Measurements from ENCODE around the gene RIC3.

The RIC3 gene

GRCh38 chr11:8105666-8106065 is 63.2 kb downstream of the RIC3 start:
- DNase-seq (ENCODE audit: extremely low read depth in 1 of 2, low read depth in 1 of 2): no peak

- no peak for DNase-seq (ENCODE audit: extremely low read depth in 1 of 2, low read depth in 1 of 2)
Observed at GRCh38 chr11:8105133-8105532, 63.7 kb downstream of the RIC3 start.

GRCh38 chr11:8103909-8104308 is 64.9 kb downstream of the RIC3 start:
- no peak for DNase-seq (ENCODE audit: extremely low read depth in 1 of 2, low read depth in 1 of 2)

- no peak for DNase-seq (ENCODE audit: extremely low read depth in 1 of 2, low read depth in 1 of 2)
Observed at GRCh38 chr11:8102965-8103364, 65.9 kb downstream of the RIC3 start.

- DNase-seq (ENCODE audit: extremely low read depth in 1 of 2, low read depth in 1 of 2): no peak
Observed at GRCh38 chr11:8102296-8102915, 66.4 kb downstream of the RIC3 start.

- no peak for DNase-seq (ENCODE audit: extremely low read depth in 1 of 2, low read depth in 1 of 2)
Observed at GRCh38 chr11:8101421-8101820, 67.4 kb downstream of the RIC3 start.

GRCh38 chr11:8100605-8101004 is 68.2 kb downstream of the RIC3 start:
- no peak for DNase-seq (ENCODE audit: extremely low read depth in 1 of 2, low read depth in 1 of 2)

GRCh38 chr11:8100158-8100557 is 68.7 kb downstream of the RIC3 start:
- no peak for DNase-seq (ENCODE audit: extremely low read depth in 1 of 2, low read depth in 1 of 2)

GRCh38 chr11:8099291-8099899 is 69.4 kb downstream of the RIC3 start:
- peak; percentile 32 to 57 for DNase-seq (ENCODE audit: extremely low read depth in 1 of 2, low read depth in 1 of 2)

GRCh38 chr11:8098879-8099278 is 69.9 kb downstream of the RIC3 start:
- DNase-seq (ENCODE audit: extremely low read depth in 1 of 2, low read depth in 1 of 2): no peak

GRCh38 chr11:8098361-8098760 is 70.5 kb downstream of the RIC3 start:
- no peak for DNase-seq (ENCODE audit: extremely low read depth in 1 of 2, low read depth in 1 of 2)

- DNase-seq (ENCODE audit: extremely low read depth in 1 of 2, low read depth in 1 of 2): no peak
Observed at GRCh38 chr11:8097926-8098325, 70.9 kb downstream of the RIC3 start.

GRCh38 chr11:8097468-8097867 is 71.4 kb downstream of the RIC3 start:
- DNase-seq (ENCODE audit: extremely low read depth in 1 of 2, low read depth in 1 of 2): no peak

GRCh38 chr11:8097062-8097461 is 71.8 kb downstream of the RIC3 start:
- no peak for DNase-seq (ENCODE audit: extremely low read depth in 1 of 2, low read depth in 1 of 2)

GRCh38 chr11:8096575-8096974 is 72.2 kb downstream of the RIC3 start:
- no peak for DNase-seq (ENCODE audit: extremely low read depth in 1 of 2, low read depth in 1 of 2)

- no peak for DNase-seq (ENCODE audit: extremely low read depth in 1 of 2, low read depth in 1 of 2)
Observed at GRCh38 chr11:8095806-8096522, 72.9 kb downstream of the RIC3 start.

GRCh38 chr11:8095371-8095770 is 73.5 kb downstream of the RIC3 start:
- DNase-seq (ENCODE audit: extremely low read depth in 1 of 2, low read depth in 1 of 2): no peak

GRCh38 chr11:8094656-8095055 is 74.2 kb downstream of the RIC3 start:
- no peak for DNase-seq (ENCODE audit: extremely low read depth in 1 of 2, low read depth in 1 of 2)

GRCh38 chr11:8093931-8094575 is 74.8 kb downstream of the RIC3 start:
- DNase-seq (ENCODE audit: extremely low read depth in 1 of 2, low read depth in 1 of 2): no peak

GRCh38 chr11:8092587-8093424 is 76.0 kb downstream of the RIC3 start:
- no peak for DNase-seq (ENCODE audit: extremely low read depth in 1 of 2, low read depth in 1 of 2)

- DNase-seq (ENCODE audit: extremely low read depth in 1 of 2, low read depth in 1 of 2): no peak
Observed at GRCh38 chr11:8091721-8092120, 77.1 kb downstream of the RIC3 start.
